ENCODE results near the gene LYRM4.

The LYRM4 gene

DNA sequence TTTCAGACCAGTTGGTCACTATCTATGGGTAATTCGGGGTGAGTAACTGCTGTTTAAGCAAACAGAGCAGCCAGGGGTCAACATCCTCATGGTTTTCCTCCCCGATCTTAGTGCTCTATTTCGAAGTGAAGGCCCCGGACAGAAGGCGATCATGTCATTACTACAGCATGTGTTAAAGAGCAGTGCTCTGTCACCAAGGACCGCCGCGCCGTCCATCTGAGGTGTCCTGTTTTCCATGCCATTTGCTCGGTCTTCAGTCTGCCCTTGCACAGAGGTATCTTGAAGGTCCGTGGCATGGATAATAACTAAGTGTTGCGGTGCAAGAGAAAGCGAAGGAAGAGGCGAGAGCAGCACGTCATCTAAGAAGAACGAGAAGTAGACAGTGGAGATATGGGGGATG, 150.5 kb downstream of the LYRM4 start:
- TF ChIP-seq CTCF (IDR thresholded peaks at IDR 0.05; ENCODE audit: low read depth, low read length): no peak
- no peak overlapping the region for H3K4me3 ChIP-seq (ENCODE audit: low read depth, low read length)
- in situ Hi-C loops (cut with HindIII; ENCODE audit: low sequenced_read_pairs): no loop called here
- DNase-seq (ENCODE audit: low read depth, low spot score): no peak

DNA sequence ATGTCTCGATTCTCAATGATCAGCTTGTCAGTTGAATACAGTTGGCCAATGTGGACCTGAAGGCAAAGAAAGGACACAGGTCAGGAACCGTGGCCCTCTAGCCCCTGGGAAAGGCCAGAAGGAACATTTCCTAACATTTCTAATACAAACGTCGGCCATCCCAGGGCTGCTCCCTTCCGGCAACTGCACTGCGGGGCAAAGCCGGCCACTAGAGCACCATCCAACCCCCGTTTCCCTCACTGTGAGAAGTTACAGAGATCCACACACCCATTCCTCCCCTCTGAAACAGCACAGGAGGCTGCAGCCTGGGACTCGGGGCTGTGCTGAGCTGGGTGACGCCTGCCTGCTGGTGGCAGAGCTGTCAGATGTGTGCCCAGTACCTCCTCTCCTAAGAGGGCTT, 151.3 kb downstream of the LYRM4 start:
- DNase-seq (ENCODE audit: low read depth, low spot score): no peak
- no peak overlapping the region for H3K4me3 ChIP-seq (ENCODE audit: low read depth, low read length)
- no peak for TF ChIP-seq CTCF (IDR thresholded peaks at IDR 0.05; ENCODE audit: low read depth, low read length)
- in situ Hi-C loops (cut with HindIII; ENCODE audit: low sequenced_read_pairs): no loop called here

GRCh38 chr6:5108536-5109150, 152.1 kb downstream of the LYRM4 start:
- in situ Hi-C loops (cut with HindIII; ENCODE audit: low sequenced_read_pairs): no loop called here
- no peak for DNase-seq (ENCODE audit: low read depth, low spot score)
- H3K4me3 ChIP-seq (ENCODE audit: low read depth, low read length): no peak overlapping the region
- TF ChIP-seq CTCF (IDR thresholded peaks at IDR 0.05; ENCODE audit: low read depth, low read length): no peak

- in situ Hi-C loops (cut with HindIII; ENCODE audit: low sequenced_read_pairs): no loop called here
- TF ChIP-seq CTCF (IDR thresholded peaks at IDR 0.05; ENCODE audit: low read depth, low read length): no peak
- DNase-seq (ENCODE audit: low read depth, low spot score): no peak
- no peak overlapping the region for H3K4me3 ChIP-seq (ENCODE audit: low read depth, low read length)
Observed at GRCh38 chr6:5108068-5108467, 152.7 kb downstream of the LYRM4 start.

DNA sequence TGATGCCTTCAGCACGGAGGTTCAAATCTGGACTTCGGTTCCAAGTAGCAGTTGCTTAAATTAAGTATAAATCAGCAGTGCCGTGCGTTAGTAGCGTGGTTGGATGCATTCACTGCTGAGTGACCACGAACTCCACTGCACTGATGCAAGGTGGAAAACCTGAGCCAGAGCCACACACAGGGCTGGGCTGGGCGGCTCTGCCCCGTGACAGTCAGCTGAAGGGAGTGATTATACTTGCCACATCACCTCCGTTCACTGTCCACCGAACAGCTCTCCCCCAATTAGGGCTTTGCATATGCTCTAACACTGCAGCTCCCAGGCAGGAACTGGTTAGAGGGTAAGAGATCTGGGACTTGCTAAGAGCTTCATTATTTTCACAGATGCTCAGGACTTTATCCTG, 153.4 kb downstream of the LYRM4 start:
- in situ Hi-C loops (cut with HindIII; ENCODE audit: low sequenced_read_pairs): no loop called here
- no peak for DNase-seq (ENCODE audit: low read depth, low spot score)
- no peak overlapping the region for H3K4me3 ChIP-seq (ENCODE audit: low read depth, low read length)
- TF ChIP-seq CTCF (IDR thresholded peaks at IDR 0.05; ENCODE audit: low read depth, low read length): no peak

DNA sequence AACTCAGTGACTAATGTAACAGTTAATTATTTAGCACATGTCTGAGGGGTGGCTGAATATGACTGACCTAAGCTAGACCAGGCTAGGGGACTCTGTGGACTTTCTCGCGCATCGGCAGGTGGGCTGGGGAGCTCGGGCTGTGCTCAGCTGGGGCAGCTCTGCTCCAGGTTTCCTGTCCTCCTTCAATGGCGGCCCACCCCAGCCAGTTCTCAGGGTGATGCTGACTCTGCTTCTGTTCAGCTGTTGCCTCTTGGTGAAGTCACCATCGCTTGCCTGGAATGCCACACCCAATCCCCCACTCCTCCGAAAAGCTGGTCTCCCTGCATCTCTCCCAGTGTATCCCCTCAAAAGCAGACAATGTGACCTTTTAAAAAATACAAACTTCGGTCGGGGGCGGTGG, 155.6 kb downstream of the LYRM4 start:
- H3K4me3 ChIP-seq (ENCODE audit: low read depth, low read length): no peak overlapping the region

More for the DNA sequence above, 155.6 kb downstream of the LYRM4 start:
- in situ Hi-C loops (cut with HindIII; ENCODE audit: low sequenced_read_pairs): no loop called here
- TF ChIP-seq CTCF (IDR thresholded peaks at IDR 0.05; ENCODE audit: low read depth, low read length): no peak
- no peak for DNase-seq (ENCODE audit: low read depth, low spot score)

Data from astrocyte of the spinal cord (primary cell).